T-helper 1 cell (primary cell): ENCODE measurements around the gene LAMC1.
"Not testable (repeated sequence)": the region's sequence is repeated elsewhere in the genome, so short reads cannot be mapped to it uniquely, and the experiment has no call there.

Experiments used
- DNase-seq, 5 donors: peaks; one replicate each; pipeline ENCODE4 v3.0.0-alpha.2; 2012 to 2020

The LAMC1 gene

DNA sequence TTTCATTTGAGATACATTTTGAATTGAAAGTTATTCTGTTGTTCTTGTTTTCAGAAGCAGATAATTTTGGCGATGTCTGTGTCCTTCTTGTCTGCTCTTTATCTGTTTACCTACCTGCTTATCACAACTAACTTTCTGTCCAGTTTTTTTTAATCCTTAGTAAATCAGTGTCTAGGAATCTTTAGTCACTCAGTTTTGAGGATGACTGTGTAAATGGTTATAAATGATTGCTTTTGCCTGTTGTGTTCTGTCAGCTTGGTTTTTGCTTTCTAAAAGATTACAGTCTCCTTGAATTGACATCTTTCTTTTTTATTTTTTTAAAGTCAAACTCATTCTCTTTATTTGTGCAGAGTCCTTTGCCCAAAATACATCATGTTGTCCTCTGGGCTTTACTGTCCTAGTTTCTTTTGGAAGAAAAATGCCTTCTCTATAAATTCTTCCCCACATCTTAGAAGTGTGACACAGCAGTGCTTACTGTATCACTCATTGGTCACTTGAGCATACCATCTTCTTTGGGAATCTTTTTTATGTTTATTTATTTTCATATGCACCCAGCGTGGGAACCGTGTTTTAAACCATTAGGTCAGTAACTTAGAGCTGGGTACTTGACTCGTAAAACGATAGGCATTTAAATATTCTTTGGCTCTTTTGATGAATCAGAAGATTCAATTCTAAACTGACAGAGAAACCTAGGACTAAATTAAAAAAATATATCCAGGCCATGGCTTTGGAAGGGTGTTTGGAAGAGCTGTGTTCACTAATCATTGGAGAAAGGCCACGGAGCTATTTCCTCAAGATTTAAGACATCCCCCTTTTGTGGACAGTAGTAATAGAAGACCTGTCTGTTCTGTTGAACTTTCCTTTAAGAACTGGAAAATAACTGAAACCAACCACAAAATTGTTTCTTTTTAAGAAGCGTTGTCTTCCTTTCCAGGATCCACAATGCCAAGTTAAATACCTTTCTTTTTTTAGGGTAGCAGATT is 20.9 kb downstream of the LAMC1 start:
- no peak for DNase-seq

DNA sequence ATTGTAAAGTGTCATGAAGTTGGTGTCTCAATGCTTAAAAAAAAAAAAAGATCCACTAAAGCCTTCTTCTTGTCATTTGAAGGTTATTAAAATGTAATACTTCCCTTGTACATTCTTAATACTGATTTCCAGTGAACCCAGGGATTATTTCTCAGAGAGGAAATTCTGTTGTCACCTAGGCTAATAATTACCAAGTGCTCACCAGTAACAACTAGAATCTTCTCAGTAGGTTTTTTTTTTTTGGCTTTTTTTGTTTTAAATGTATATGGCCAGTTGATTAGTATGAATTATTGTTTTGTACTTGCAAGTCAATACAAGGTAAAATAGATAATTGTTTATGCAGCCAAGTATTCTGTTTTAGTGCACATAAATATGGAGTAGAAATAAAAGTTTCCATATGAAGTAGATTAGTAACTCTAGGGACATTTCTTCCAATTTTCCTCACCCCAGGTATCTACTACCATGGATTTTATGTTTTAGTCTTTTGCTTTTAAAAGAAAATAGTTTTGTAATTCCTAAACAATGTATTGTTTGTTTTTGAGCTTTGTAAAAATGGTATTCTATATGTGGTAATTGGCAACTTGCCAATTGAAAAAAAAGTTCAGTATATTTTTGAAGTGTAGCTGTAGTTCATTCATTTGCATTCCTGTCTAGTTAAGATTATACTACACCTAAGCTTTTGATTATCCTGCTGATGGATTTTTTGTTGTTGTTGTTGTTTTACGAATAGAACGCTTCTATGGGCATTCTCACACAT is 21.9 kb downstream of the LAMC1 start:
- DNase-seq, result no peak

DNA sequence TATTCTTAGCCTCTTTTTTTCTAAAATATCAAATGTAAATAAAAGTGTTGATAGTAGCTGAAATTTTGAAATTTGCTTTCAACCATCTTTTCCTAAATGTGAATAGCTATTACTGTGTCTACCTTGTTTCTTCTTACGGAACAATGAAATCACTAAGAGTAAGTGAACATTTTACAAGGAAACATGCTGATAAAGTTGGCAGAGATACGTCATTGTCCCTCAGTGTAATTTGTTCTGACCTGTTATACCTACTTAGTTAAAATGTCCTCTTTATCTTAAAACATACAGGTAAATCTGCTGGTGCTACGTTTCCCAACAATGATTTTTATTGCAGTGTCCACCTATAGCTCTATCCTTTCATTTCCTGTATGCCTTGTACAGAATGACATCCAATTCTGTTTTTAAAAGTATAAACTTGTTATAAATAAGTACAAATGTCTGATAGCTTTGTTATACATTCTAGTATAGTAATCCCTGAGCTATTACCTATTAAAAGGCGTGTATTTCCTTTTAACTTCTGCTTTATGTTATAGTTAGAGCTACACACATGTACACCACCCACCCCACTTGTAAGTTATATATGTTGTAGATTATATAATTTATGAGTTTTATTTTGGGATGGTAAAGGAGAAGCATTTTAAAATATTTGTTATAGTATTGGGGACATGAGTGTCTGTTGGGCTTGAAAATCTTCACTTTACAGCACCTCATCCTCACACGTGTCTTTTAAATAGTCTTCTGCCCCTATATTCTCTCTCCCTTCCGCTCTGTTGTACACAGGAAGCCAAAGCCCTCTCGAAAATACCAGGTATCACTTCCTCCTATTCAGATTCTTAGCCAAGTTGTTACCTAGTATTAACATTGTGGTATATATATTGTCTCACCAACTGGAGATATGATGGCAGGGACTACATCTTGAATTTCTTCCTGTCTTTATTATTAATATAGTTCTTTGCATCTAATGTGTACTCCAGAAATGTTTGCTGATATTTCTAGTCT is 25.2 kb downstream of the LAMC1 start:
- no peak for DNase-seq

DNA sequence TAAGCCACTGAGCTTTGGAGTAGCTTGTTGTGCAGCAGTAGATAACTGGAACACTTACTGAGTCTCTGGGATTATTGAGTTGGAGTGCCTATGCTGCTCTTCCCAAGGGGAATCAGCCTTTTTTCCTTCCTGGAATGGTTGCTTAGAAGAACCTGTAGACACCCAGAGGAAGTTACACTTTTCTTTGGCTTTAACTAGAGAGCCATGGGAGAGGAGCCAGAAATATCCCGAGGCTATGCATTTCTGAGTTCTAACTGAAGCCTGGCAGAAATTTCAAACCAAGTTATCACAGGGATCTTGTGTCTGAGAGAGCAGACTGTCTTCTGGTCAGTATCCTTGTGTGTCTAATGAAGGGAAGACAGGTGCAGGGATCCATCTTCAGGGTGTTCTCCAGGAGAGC is 28.3 kb downstream of the LAMC1 start:
- DNase-seq, result no peak

DNA sequence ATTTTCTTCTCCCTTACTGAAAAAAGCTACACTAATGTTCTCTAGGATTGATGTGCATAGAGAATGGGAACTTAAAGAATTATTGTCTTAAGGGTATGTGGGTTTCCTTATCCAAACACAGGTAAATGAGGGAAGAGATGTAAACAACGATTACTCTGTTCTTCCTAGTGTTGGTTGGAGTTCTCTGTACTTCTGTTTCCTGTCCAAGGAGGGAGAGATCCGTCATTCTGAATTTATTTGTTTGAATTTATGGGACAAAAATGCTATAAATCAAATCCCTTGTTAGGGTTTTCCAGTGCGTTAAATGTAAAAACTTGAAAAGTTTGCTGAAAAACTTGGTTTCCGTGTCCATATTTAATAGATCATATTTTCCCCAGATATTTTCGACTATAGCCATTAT is 29.6 kb downstream of the LAMC1 start:
- DNase-seq, result no peak

DNA sequence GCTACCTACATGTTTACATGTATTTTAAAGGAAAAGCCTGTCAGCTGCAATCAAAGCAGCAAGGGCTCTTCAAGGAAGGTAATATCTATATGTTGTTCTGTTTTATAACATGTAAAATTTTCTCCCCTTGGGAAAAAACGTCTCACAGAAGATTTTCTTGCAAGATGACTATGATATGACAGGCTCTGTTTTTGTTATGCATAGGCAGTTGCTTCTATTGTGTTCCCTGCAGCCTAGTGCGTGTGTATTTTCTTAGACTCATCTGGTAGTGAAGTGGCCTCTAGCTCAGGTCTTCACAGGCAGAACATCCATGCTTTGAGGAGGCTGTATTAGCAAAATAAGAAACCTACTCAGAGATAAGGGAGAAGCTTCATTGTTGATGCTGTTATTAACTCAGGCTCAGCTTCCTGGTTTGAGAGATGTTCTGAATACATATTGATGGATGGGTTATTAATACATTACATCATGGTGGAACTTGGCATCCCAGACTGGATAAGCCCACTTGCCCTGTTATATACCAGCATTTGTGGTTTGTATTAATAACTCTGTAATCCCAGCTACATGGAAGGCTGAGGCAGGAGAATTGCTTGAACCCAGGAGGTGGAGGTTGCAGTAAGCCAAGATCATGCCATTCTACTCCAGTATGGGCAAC is 35.8 kb downstream of the LAMC1 start:
- no peak for DNase-seq

DNA sequence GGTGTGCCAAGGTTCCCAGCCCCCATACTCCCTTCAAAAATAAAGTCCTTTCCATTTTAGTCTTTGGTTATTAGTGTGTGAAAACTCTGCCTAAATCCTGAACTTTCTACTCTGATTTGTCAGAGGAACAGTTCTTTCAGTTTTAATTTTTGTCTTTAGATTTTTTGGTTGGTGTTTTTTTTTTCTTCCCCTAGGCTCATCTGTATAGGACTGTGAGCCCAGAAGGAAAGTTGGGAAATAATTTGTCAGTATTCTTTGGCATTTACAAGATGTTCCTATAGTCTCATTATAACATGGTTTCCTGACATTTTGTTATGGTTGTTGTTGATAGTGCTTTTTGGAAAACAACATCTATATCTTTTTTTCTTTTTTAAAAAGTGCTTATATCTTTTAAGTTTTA is 38.0 kb downstream of the LAMC1 start:
- no peak for DNase-seq

DNA sequence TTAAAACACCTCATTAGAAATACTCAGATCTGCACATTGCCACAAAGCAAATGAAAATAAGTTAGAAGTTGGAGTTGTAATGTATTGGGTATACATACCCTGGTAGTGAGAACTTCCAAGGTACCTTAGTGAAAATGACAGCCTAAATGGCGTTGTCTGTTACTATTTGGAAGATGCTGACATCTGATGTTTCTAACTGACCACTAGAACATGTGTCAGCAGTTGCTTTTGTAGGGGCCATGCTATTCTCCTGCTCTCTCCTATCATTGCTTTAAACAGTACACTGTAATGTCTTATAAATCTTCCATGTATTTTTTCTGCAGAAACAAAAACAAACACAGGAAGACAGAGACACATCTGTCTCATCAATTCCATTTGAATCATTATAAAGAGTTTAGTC is 40.1 kb downstream of the LAMC1 start:
- DNase-seq, result no peak

DNA sequence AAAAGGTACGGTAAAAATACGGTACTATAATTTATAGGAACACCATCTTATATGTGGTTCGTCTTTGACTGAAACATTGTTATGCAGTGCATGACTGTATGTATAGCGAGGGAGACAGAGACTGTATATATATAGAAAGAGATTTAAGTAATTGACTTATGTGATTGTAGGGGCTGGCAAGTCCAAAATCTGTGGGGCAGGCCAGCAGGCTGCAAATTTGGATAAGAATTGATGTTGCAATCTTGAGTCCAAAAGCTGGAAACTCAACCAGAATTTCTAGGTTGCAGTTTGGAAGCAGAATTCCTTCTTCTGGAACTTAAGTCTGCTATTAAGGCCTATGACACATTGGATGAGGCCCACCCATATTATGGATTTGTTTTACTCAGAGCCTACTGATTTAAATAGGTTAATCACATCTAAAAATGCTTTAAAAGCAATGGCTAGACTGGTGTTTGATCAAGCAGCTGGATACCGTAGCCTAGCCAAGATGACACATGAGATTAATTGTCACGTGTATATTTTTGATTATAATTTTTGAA is 42.0 kb downstream of the LAMC1 start:
- DNase-seq, result no peak

DNA sequence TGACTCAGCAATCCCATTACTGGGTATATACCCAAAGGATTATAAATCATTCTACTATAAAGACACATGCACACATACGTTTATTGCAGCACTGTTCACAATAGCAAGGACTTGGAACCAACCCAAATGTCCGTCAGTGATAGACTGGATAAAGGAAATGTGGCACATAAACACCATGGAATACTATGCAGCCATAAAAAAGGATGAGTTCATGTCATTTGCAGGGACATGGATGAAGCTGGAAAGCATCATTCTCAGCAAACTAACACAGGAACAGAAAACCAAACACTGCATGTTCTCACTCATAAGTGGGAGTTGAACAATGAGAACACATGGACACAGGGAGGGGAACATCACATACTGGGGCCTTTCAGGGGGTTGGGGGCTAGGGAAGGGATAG is 43.2 kb downstream of the LAMC1 start:
- DNase-seq, result not testable (repeated sequence)

DNA sequence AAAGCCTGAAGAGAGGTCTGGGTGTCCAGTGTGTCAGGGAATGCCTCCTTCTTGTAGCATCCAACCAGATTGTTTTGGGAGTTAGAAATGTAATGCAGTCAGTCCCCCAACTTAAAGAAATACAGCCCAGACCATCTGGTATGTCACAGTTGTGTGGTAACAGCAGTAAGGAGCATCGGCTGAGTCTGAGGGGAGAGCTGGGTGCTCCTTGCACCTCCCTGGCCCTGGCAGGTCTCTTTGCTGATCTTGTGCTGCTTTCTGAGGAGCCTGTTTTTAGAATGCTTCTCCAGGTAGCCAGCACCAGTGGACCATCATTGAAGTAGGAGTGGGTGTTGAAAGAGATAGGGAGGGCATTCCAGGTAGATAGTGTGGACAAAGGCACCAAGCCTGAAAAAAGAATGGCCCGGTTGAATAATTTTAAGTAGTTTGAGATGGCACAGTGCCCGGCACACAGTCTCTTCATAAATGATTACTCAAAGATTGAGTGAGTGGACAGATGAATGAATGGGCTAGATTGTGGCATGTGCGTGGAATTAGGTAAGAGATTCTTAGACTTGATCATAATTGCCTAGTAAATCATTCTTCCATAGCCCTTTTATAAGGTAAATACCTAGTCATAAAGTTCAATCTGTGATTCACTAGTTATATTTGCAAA is 46.5 kb downstream of the LAMC1 start:
- no peak for DNase-seq

DNA sequence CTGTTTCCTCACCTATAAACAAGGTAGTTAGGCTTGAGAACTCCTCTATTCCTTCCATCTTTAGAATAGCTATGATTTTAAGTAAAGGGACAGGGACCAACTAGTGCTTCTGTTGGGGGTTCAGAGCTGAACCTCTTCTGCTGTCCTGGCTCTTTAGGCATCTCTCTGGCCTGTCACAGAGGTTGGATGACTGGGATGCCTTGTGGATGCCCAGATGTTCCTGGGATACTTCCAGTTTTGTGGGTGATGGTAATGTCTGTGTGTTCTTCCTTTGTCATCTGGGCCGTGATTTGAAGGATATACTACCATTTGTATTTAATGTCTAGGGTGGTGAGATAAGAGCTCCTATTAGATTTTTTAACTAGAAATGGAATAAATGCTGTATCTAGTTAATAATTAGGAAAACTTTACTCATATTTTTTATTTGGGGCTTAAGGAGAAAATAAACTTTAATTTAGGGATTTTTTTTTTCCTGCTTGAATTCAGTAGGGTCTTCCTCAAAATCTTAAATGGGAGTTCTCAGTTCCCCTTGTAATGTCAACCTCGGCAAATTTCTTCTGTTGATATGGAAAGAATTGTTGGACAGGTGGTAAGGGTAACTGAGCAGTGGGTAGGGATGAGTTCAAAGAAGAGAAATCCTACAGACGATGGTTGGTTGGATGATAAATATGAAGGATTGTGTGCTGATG is 47.2 kb downstream of the LAMC1 start:
- DNase-seq, result no peak

DNA sequence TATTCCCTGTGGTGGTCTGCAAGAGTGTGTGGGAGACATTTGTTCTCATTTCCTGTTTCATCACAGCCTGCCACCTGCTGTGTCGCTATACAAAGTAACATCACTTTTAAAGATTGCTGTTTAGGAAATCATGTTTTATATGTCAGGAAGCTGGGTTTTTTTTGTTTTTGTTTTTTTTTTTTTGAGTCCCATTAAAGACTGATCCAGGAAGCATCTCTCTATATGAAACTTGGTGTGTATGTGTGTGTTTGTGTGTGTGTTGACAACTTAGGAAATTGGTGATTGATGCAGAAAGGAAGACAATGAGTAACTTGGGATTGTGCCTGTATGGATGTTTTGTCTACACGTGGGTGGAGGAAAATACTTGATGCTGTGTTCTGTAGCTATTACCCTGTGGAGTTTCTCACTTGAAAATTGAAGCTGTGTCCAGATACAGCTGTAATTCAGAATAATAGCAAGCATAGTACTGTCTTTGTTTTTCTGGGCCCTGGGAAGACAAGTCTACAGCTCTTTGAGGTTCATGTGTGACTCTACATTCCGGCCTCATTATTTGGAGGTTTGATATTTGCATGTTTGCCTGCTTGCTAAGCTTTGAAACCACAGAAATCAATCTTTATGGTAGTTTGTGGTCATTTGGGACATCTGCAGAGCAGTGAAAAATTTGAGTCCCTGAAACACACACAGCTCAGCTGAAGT is 47.9 kb downstream of the LAMC1 start:
- DNase-seq, result no peak

DNA sequence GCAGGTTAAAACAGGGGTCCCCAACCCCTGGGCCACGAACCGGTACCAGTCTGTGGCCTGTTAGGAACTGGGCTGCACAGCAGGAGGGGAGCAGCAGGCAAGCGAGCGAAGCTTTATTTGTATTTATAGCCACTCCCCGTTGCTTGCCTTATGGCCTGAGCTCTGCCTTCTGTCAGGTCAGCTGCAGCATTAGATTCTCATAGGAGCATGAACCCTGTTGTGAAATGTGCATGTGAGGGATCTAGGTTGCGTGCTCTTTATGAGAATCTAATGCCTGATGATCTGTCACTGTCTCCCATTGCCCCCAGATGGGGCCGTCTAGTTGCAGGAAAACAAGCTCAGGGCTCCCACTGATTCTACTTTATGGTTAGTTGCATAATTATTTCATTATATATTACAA is 49.4 kb downstream of the LAMC1 start:
- DNase-seq, result not testable (repeated sequence)

DNA sequence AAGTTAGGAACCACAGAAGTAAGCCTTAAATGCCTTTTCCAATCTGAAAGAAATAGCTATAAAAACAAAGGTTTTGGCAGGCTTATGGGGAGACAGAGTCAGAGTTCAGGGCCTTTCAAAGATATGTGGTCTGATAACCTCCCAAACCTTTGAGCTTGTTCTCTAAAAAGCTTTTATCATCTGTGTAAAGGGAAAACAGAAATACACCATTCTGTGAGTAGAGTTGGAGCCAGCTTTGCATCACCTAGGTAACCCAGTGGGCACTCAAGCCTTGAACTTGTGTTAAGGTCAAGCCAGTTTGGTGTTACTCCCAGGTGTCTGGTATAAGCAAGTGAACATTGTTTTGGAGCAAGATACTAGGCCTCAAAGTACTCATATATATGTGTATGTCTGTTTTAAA is 50.1 kb downstream of the LAMC1 start:
- no peak for DNase-seq

DNA sequence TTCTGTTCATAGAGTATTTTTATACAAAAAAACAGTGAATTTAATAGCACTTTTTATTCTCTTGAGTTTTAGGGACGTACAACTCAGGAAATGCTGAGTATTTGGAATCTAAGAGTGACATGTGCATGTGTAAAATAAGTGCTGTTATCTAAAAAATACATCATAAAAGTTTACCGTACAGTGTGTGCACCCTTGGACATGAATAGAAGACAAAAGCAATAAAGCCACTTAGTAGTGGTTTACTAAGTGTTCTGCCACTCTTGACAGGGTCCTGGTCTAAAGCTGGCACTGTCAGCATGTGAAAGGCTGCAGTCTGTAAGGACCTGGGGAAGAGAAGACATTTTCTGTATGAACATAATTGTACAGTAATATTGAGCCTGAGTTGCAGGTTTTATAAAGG is 51.0 kb downstream of the LAMC1 start:
- DNase-seq, result no peak

DNA sequence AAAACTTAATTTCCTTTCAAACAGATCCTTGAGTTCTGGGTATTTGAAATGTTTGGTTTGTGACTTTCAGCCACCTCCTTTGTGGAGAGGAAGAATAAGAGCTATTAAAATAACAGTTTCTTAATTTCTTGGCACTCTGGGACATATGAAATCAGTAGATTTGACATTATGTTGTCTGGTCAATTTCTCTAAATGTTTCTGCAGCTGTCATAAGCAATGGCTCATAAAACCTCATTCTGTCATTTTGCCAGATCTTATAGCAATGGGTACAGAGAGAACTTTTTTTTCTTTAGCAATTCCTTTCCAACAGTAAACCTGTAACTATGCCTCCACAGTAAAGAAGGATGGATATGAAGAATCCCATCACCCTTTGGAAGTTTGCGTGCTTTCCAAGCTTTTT is 52.6 kb downstream of the LAMC1 start:
- no peak for DNase-seq

DNA sequence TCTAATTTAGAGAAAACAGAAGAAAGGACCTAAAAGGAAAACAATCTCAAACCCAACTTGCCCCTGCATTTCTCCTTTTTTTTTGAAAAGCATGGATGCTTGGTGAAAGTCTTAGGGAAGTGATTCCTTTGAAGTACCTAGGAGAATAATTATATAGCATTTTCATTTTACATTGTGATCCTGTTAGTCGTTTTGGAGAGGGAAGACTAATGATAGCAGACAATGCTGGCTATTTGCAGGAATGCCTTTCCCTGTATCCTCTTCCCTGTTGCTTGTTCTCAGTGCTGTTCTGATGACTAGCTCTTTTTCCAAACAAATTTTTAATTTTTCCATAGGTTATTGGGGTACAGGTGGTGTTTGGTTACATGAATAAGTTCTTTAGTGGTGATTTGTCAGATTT is 53.9 kb downstream of the LAMC1 start:
- no peak for DNase-seq

DNA sequence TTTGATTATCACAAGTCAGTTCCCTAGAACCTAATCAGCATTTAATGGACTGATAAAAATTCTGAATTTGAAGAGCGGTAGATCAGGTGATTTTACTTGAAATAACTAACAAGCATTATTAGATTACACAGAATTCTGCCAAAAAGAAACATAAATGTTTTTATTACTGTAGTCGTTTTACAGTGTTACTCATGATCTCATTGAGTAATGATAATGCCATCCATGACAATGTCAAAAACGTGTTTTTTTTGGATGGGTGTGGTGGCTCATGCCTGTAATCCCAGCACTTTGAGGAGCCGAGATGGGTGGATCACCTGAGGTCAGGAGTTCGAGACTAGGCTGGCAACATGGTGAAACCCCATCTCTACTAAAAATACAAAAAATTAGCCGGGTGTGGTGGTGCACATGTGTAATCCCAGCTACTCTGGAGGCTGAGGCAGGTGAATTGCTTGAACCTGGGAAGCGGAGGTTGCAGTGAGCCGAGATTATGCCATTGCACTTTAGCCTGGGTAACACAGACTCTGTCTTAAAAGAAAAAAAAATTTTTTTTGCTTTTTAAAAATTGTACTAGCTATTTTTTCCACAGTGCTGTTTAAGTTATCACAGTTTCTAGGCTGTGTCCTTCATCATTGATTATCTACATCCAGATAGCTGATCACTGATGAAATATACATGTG is 56.6 kb downstream of the LAMC1 start:
- no peak for DNase-seq

DNA sequence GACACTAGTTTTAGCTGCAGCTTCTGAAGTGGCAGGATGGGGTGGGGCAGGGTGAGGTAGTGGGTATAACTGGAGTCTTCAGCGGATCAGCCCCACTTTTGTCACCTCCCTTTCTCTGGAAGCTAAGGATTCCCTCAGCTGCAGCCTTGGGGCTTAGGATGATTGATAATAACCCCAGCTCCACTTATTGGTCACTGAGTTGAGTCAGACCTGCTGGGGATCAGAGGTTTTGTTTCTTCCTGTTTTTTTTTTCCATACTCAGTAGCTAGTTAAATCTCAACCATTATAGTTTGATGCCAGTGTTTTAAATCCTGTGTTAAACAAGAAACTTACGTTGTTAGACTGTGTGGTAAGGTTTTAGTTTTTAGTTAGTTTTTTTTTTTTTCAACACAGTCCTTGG is 57.2 kb downstream of the LAMC1 start:
- no peak for DNase-seq
